Measurements from ENCODE around the gene ATF6.

The ATF6 gene

DNA sequence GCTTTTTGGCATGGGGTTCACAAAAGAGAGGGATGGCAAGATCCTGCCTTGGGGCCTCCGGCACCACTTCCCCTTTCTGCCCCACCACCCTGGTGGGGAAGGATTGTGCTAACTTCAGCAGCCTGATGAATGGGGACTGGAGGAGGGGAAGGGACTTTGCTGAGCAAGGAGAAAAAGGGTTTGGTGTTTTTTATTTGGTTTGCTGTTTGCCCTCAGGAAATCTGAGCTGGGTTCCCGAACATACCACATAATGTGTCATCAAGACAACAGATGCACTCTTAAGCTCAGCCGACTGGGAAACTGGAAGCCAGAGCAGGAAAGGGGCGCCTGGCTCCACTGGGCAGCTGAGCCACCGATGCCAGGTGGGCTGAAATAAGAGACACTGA, 237.7 kb downstream of the ATF6 start:
- peak; percentile 50 to 68 for DNase-seq

GRCh38 chr1:162004441-162004950, 238.4 kb downstream of the ATF6 start:
- DNase-seq, result no peak

GRCh38 chr1:162006081-162006480, 240.0 kb downstream of the ATF6 start:
- no peak for DNase-seq

DNA sequence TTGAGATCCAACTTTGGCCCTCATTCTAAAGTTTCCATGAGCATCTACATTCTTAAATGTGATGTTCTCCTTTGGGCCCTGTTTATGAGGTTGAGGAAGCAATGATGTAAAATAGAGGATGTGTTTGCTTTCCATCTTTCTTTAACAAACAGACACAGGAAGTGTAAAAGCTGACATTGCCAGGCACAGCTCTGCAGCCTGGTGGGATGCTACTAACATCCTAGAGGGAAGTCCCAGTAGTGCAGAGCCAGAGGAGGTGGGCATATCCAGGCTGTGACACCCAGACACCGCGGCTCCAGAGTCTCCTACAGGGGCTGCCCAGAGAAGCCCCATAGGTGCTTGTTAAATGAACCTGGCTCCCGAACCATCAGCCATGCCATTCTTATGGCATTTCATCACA, 241.3 kb downstream of the ATF6 start:
- DNase-seq, result peak; percentile 17 to 21

GRCh38 chr1:162008799-162009198, 242.7 kb downstream of the ATF6 start:
- no peak for DNase-seq

- no peak for DNase-seq
These were observed 243.5 kb downstream of the ATF6 start for GRCh38 chr1:162009501-162010174.

GRCh38 chr1:162010175-162010506, 244.0 kb downstream of the ATF6 start:
- DNase-seq, result no peak

GRCh38 chr1:162011337-162012012, 245.4 kb downstream of the ATF6 start:
- DNase-seq, result no peak

GRCh38 chr1:162013289-162013688, 247.2 kb downstream of the ATF6 start:
- no peak for DNase-seq
